ENCODE measurements around the gene DAG1. TPM values are rescaled to one million over a fixed set of nuclear protein-coding genes. Genes with fewer than 3 reads are reported as not detected.
A peak's percentile ranks its signal among the peaks of the same experiment; 100 is the strongest.

DAG1 gene
- total and polyA plus RNA-seq, 11 donors: 39.9 to 218 (median 140) TPM

DNA sequence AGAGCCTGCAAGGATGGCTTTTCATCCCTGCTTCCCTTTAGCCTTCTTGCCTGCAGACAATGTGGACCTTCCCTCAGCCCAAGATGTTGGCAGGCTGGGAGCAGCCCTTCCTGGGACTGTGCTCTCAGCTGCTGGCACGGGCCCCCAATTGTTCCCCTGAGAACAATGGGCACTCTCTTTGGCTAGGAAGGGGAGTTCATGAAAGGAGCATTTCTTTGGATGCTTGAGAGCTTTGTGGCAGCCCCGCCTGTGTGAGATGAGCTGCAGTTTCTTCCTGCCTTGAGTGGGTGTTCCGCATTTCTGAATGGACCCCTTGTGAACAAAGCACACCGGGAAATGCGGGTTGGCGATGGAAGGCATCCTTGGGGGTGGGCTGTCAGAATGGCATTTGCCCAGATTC, 49.2 kb downstream of the DAG1 start:
- no peak for TF ChIP-seq CTCF (IDR thresholded peaks at IDR 0.05)
- TF ChIP-seq POLR2A (IDR thresholded peaks at IDR 0.05): no peak
- no peaks in the 10 kb centered on the region for H3K27me3 ChIP-seq
- H3K36me3 ChIP-seq: peaks cover 0 to 45% (median 23%) of the 10 kb centered on the region in 9 donors
- peaks cover 3 to 59% (median 17%) of the 10 kb centered on the region in 12 donors for H3K4me1 ChIP-seq
- no peak overlapping the region for H3K4me3 ChIP-seq
- H3K27ac ChIP-seq: peak overlapping the region in 1 of 12 donors; percentile 14
- 66 to 73% (median 67%) methylated on average over 6 of the region's 6 CpGs for WGBS, 4 donors
- no peaks in the 10 kb centered on the region for H3K9me3 ChIP-seq
- DNase-seq (no peak), ATAC-seq (peak in 2 of 4 donors; percentile 6 to 19)
- intact Hi-C loops (cut with DNase I): no loop called here

DNA sequence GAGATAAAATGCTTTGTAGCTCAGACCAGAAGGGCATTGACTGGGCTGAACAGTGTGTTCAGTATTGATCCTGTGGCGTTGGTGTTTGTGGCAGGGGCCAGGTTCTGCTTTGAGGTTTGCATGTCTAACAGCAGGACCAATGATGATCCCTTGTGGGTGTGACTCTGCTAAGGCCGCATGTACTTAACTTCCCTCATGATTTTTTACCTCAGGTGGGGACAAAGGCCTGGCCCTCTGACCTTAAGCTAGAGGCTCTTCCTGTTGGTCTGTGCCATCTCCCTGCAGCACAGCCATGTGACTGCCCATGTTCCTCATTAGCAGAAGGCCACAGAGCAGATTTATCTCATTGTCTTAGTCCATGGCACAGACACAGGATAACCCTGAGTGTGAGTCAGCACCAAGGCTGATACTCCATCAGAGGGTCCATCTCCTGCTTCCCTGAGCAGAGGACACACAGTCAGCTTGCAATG, 49.9 kb downstream of the DAG1 start:
- intact Hi-C loops (cut with DNase I): loop anchor here in 1 of 10 donors (10.0 kb wide), 2 partner anchors 45 to 525 kb away; partner anchors contain the start of gene DAG1
- H3K27me3 ChIP-seq: no peaks in the 10 kb centered on the region
- H3K27ac ChIP-seq: peak overlapping the region in 1 of 12 donors; percentile 14
- ATAC-seq (no peak), DNase-seq (no peak)
- H3K9me3 ChIP-seq: no peaks in the 10 kb centered on the region
- WGBS, 4 donors: 71 to 79% (median 76%) methylated on average over 2 of the region's 2 CpGs
- no peak overlapping the region for H3K4me3 ChIP-seq
- peaks cover 0 to 46% (median 21%) of the 10 kb centered on the region in 9 donors for H3K36me3 ChIP-seq
- no peak for TF ChIP-seq CTCF (IDR thresholded peaks at IDR 0.05)
- TF ChIP-seq POLR2A (IDR thresholded peaks at IDR 0.05): no peak
- H3K4me1 ChIP-seq: peaks cover 3 to 59% (median 17%) of the 10 kb centered on the region in 12 donors

DNA sequence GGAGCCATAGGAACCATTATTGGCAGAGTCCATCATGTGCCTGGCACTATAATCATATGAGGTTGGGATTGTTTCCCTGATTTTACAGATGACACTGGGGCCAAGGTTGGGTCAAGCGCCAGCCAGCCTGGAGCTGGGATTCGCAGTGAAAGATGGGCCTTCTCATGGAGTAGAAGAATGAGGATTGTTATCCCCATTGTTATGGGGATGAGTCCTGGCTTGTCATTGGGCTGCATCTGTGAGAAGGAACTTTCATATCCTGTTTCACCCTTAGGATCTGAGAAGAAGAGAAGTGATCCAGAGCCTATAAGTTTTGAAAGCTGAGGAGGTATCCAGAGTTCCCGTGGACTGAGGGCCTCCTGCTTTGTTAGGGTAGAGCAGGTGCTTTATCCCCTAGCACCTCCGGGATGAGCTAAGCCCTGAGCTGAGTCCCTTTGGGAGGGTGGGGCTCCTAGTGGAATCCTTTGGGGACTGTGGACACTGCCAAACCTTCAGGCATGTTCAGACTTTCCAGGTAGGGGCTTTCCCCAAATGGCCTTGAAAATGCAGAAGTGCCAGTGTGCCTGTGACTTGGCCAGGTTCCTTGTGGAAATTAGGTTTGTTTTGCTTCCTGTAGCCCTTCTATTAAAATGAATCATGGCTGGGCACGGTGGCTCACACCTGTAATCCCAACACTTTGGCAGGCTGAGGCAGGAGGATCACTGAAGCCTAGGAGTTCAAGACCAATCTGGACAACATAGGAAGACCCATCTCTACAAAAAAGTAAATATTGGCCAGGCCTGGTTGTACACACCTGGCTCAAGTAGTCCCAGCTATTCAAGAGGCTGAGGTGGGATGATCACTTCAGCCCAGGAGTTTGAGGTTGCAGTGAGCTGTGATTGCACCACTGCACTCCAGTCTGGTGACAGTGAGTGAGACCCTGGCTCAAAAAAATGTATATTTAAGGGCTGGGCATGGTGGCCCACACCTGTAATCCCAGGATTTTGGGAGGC, 54.0 kb downstream of the DAG1 start:
- Histone ChIP-seq H3K4me1 (peaks cover 0 to 28% (median 12%) of the 10 kb centered on the region in 12 donors), H3K36me3 (peaks cover 0 to 16% (median 10%) of the 10 kb centered on the region in 9 donors), H3K4me3 (no peak overlapping the region), H3K27me3 (no peaks in the 10 kb centered on the region), H3K27ac (peak overlapping the region in 1 of 12 donors; percentile 16), H3K9me3 (no peaks in the 10 kb centered on the region)
- TF ChIP-seq CTCF (IDR thresholded peaks at IDR 0.05) (no peak), POLR2A (IDR thresholded peaks at IDR 0.05) (no peak)
- ATAC-seq: no peak
- DNase-seq: no peak
- WGBS, 4 donors: 83 to 94% (median 87%) methylated on average over 5 of the region's 5 CpGs
- intact Hi-C loops (cut with DNase I): loop anchor here in 1 of 10 donors (10.0 kb wide), 2 partner anchors 49 to 521 kb away; partner anchors contain the start of gene DAG1

GRCh38 chr3:49529567-49529966, 59.5 kb downstream of the DAG1 start:
- intact Hi-C loops (cut with DNase I): loop anchor here in 1 of 10 donors (10.0 kb wide), 2 partner anchors 55 to 515 kb away; partner anchors contain the start of gene DAG1
- ATAC-seq (no peak), DNase-seq (no peak)
- Histone ChIP-seq H3K27me3 (no peaks in the 10 kb centered on the region), H3K9me3 (no peaks in the 10 kb centered on the region), H3K4me1 (peaks cover 0 to 5% (median 0%) of the 10 kb centered on the region in 12 donors), H3K4me3 (no peak overlapping the region), H3K27ac (no peak overlapping the region), H3K36me3 (peaks cover 0 to 46% (median 39%) of the 10 kb centered on the region in 9 donors)
- no peak for TF ChIP-seq POLR2A (IDR thresholded peaks at IDR 0.05)
- TF ChIP-seq CTCF (IDR thresholded peaks at IDR 0.05): no peak
